NCI-H446 treated with DMSO at 0.1 percent for 48 hours (cell line): ENCODE results near the gene VEPH1.

Experiments used
- DNase-seq: peaks from one replicate; lab custom pipeline; 2025; lab: John Stamatoyannopoulos, UW

The VEPH1 gene

GRCh38 chr3:157427901-157428300, 75.3 kb downstream of the VEPH1 start:
- DNase-seq = peak; percentile 92

GRCh38 chr3:157423337-157423736, 79.9 kb downstream of the VEPH1 start:
- DNase-seq = no peak

GRCh38 chr3:157420606-157421130, 82.5 kb downstream of the VEPH1 start:
- no peak for DNase-seq

- DNase-seq = no peak
These were observed 85.1 kb downstream of the VEPH1 start for GRCh38 chr3:157418104-157418503.

GRCh38 chr3:157417247-157417646, 86.0 kb downstream of the VEPH1 start:
- DNase-seq = no peak

GRCh38 chr3:157416347-157417087, 86.7 kb downstream of the VEPH1 start:
- DNase-seq = no peak

- DNase-seq = peak; percentile 76
These were observed 88.4 kb downstream of the VEPH1 start for GRCh38 chr3:157414861-157415260.

GRCh38 chr3:157412323-157412855, 90.8 kb downstream of the VEPH1 start:
- no peak for DNase-seq

GRCh38 chr3:157410945-157411344, 92.3 kb downstream of the VEPH1 start:
- DNase-seq = no peak

GRCh38 chr3:157409516-157409915, 93.7 kb downstream of the VEPH1 start:
- DNase-seq = no peak

GRCh38 chr3:157408499-157409149, 94.6 kb downstream of the VEPH1 start:
- DNase-seq = no peak

GRCh38 chr3:157407769-157408168, 95.4 kb downstream of the VEPH1 start:
- DNase-seq = no peak

GRCh38 chr3:157406394-157406793, 96.8 kb downstream of the VEPH1 start:
- no peak for DNase-seq

GRCh38 chr3:157405457-157405856, 97.8 kb downstream of the VEPH1 start:
- DNase-seq = no peak

GRCh38 chr3:157404381-157404780, 98.8 kb downstream of the VEPH1 start:
- DNase-seq = no peak

GRCh38 chr3:157398598-157398997, 104.6 kb downstream of the VEPH1 start:
- DNase-seq = no peak

- DNase-seq = no peak
These were observed 108.8 kb downstream of the VEPH1 start for GRCh38 chr3:157394411-157394810.

GRCh38 chr3:157393113-157393512, 110.1 kb downstream of the VEPH1 start:
- no peak for DNase-seq

- no peak for DNase-seq
These were observed 111.1 kb downstream of the VEPH1 start for GRCh38 chr3:157392104-157392503.

- DNase-seq = no peak
These were observed 112.3 kb downstream of the VEPH1 start for GRCh38 chr3:157390713-157391515.

GRCh38 chr3:157388976-157389375, 114.2 kb downstream of the VEPH1 start:
- DNase-seq = no peak

GRCh38 chr3:157387708-157388435, 115.3 kb downstream of the VEPH1 start:
- peak; percentile 24 for DNase-seq
